NCI-H2171 treated with DMSO at 0.1 percent for 48 hours (cell line): ENCODE measurements around the gene PSD2.

Experiments
- DNase-seq: peaks from one replicate; lab custom pipeline; 2025; lab: John Stamatoyannopoulos, UW

The PSD2 gene

DNA sequence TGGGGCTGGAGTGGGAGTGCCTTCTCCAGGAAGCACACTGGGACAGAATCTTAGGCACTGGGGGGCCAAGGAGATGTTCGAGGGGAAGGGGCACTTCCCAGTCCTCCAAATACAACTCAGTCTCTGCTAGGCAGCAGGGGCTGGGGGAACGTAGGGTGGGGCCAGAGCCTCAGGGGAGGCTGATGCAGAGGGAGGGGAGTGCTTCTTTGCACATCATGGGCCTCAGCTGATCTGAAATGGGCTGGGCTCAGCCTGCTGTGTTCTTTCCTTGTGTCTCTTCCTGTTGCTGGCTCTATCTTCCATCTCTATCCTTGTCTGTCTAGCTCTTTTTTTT, 15.6 kb downstream of the PSD2 start:
- no peak for DNase-seq

- DNase-seq = no peak
Measured at GRCh38 chr5:139812323-139812722, 16.7 kb downstream of the PSD2 start.

DNA sequence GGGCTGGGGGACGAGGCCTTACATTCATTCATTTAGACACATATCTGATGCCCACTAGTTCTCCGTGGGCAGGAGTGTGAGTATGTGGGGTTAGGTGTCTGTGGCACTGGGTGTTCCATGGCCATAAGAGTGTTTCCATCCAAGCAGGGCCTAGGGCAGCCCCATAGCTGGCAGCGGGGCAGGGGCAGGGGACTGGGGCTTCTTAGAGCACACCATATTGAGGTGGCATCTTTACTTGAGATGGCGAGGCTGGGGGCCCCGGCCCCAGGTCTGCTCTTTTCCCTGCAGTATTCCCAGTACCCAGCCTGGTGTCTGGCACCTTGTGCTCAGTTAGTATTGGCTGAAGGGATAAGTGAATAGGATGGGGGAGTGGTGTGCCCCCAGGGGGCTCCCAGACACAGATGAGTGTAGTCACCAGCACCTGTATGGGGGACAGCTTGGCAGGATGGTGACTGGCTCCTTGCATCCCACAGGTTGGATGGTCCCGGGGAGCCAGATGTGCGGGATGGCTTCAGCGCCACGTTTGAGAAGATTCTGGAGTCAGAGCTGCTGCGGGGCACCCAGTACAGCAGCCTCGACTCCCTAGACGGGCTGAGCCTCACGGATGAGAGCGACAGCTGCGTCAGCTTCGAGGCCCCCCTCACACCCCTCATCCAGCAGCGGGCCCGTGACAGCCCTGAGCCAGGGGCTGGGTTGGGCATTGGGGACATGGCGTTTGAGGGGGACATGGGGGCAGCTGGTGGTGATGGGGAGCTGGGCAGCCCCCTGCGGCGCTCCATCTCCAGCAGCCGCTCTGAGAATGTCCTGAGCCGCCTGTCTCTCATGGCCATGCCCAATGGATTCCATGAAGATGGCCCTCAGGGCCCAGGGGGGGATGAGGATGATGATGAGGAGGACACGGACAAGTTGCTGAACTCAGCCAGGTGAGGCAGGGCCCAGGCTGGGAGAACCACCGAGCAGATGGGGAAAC, 17.5 kb downstream of the PSD2 start:
- DNase-seq = no peak

DNA sequence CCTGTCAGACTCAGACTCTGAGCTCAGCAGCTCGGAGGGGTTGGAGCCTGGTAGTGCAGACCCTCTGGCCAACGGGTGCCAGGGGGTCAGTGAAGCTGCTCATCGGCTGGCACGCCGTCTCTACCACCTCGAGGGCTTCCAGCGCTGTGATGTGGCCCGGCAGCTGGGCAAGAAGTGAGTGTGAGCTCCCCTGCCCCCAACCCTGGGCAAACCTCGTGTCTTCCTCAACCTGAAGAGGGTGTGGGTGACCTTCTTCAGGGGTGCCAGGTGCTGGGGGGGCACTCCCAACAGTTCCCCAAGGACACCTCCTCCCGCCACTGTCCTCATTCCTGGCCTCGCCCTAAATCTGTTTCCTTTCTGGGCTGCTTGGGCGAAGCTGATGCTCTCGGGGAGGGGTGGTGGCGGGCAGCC, 18.6 kb downstream of the PSD2 start:
- no peak for DNase-seq

DNA sequence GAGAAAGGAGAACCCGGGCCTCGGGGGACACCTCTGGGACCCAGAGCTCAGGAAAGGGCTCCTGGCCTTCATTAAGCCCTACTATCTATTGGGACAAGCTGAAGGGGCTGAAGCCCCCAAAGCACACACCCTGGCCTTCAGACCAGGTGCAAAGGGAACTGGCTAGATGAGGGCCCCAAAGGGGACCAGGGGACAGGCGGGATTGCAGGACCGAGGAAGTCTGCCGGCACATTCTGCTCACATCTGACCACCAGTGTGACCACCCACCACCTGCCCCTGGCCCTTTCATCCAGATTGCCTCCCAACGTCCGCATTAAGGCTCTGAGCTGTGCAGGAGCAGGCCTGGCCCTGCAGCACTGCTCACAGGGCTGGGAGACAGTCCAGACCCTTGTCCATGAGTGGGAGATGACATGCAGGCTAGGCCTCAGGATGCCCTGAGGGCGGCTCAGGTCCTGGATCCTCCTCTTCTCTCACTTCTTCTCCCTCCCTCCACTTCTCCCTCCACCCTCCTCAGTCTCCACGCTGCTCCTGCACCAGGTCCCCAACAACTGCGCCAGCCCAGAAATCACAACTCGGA, 19.2 kb downstream of the PSD2 start:
- DNase-seq = no peak

DNA sequence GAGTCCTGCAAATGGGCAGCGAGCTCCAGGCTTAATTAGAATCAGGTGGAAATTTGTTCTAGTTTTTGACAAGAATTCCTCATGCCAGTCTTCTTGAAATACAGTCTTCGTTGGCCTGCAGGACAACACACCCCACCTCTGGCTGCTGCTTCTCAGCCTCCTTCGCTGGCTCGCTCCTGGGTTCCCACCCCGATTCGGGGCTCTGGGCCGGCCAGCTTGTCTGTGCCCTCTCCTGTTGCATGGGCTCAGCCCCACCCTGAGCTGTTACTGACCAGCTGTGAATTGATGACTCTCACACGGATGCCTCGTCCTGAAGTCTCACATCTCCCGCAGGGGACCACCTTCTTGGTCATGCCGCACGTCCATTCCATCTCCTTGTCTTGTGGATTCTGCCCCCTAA, 21.0 kb downstream of the PSD2 start:
- no peak for DNase-seq

DNA sequence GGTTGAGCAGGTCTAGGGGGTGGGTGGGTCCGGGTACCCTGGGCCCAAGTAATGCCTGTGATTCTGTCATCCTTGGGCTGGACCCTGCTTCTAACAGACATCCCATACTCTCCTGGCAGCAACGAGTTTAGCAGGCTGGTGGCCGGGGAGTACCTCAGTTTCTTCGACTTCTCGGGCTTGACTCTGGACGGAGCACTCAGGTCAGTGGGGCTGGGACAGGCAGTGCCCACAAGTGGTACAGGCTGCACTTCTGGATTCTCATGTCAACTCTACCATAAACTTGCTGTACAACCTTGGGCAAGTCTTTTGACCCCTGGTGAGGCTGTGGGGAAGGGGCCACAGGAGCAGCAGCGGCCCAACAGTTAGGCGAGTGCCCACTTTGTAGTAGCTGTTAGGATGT, 21.8 kb downstream of the PSD2 start:
- DNase-seq = no peak

DNA sequence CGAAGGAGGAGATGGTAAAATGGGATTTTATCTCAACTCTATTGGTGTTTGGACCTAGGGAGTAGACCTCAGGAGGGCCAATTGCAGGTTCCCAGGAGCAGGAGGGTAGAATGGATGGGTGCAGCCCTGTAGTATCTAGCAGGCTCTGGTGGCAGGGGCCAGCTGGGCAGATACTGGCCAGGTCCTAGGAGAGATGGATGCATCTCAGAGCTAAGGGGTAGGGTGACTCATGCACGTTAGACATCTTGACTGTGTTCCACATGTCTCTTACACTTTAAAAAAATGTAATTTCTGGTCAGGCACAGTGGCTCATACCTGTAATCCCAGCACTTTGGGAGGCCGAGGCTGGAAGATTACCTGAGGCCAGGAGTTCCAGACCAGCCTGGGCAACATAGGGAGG, 22.4 kb downstream of the PSD2 start:
- no peak for DNase-seq

DNA sequence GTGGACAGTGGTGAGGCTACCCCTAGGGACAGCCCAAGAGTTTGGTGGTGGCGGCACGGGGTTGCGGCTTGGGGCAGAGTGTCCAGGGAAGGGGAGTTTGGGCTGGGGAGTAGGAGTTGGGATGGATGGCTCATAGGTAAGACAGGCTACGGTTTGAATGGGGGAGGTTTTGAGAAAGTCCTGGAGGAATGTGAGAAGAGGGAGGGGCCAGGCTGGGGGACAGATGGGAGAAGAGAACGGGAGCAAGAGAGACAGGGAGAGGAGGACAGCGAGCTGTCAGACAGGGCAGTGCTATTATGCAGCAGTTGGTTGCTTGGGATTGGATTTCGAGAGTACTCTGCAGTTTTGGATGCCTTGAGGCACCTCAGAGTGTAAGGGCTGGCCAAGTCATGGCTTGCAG, 24.5 kb downstream of the PSD2 start:
- no peak for DNase-seq

- DNase-seq = no peak
Measured at GRCh38 chr5:139820606-139821005, 25.0 kb downstream of the PSD2 start.

GRCh38 chr5:139821806-139822552, 26.4 kb downstream of the PSD2 start:
- no peak for DNase-seq

DNA sequence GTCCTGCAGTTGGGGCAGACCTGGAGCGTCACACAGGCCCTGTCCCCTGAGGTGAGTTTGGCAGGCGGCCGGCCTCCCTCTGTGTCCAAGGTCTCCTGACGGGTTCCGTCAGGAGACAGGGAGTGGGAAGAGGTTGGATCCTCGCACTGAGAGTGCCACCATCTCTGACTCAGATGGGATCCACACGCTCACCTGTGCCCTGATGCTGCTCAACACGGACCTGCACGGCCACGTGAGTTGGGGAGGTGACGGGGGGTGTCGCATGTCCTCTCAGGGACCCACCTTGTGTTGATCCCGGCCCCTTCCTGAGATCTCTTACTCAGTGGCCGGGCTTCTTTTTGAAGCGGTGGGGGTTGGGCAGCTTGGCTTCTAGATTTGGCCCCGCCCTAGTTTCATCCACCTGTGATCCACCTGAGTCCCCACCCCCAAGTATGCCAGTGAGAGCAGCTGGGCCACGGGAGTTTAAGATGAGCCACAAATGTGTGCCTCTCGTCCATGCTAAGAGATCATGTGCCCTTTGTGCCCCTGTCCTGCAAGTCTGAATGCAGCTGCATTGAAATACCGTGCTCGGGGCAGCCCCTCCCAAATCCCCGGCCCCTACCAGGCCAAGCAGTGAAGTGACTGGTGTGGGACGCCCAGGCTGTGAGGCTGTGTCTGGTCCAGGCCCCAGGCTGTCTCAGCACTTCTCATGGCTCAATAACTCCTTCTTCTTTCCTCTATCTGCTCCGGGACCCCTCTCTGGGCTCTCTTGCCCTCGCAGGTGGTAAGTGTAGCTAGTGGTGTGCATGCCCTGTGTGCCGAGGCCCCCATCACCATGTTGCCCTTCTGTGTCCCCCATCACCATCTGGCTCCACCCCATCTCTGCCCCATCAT, 27.2 kb downstream of the PSD2 start:
- no peak for DNase-seq

- DNase-seq = no peak
Measured at GRCh38 chr5:139823757-139824355, 28.2 kb downstream of the PSD2 start.

DNA sequence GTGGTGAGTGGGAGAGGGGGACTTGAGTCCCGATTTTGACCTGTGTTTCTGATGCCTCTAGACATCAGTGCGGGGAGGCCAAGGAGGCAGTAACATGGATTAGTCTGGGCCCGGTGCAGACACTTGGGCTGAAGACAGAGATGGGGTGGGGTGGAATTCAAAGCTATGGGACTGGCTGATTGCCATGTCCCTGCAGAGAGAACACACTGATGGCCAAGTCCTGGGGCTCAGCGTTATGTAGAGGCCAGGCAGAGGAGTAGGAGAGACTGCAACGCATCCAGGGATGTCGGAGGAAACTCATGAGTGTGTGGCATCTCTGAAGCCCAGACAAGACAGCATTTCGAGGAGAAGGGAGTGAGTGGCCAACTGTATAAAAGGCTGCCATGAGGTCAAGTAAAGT, 30.1 kb downstream of the PSD2 start:
- DNase-seq = no peak

DNA sequence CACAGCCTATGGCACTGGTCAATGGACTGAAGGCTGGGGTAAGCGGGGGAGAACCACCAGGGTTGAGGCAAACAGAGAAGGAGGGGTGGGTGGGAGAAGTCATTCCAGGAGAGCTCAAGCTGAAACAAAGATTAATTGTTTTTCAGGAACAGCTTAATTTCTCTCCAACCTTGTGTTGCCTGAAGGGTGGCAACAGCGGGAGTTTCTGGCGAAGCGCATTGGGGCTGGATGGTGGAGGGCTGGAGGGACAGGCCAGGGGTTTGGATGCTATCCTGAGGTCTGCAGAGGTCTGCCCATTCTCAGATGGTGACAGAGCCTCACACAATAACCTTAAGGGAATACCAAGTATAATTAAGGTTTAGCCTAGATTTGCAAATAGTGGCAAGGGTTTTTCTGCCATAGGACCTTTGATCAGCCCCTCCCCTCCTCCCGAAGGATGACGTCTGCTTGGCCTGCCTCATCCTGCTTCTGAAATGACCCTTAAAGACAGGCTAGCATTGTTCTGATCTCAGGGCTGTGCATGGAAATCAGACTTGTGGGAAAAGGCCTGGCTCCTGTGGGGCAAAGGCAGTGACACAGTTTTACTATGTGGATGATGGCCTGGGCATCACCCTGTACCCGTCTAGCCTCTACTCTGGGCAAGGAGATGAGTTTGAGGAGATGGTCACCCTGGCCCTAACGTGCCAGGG, 32.7 kb downstream of the PSD2 start:
- DNase-seq = no peak

GRCh38 chr5:139829471-139829870, 33.9 kb downstream of the PSD2 start:
- no peak for DNase-seq

DNA sequence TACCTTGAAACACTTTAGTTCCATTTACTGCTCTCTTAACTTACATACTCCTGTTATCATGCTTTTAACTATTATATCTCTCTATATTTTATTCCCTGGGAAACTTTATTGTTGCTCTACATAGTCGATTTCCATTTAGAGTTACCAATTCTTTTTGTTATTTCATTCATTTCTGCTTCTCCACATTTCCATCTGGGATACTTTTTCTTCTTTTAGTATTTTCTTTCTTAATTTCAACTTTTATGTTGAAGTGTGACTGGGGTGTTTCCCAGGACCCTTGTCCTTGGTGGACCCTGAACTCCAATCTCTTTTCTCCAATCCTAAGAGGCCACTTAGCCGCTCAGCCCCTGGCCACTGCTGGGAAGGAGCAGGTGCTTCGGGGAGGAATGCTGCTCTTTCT, 36.0 kb downstream of the PSD2 start:
- DNase-seq = no peak

- no peak for DNase-seq
Measured at GRCh38 chr5:139833525-139833924, 37.9 kb downstream of the PSD2 start.

- no peak for DNase-seq
Measured at GRCh38 chr5:139835656-139836055, 40.0 kb downstream of the PSD2 start.

- no peak for DNase-seq
Measured at GRCh38 chr5:139836469-139837208, 41.0 kb downstream of the PSD2 start.
